Tibial nerve (tissue), 4 donors: ENCODE measurements around the gene GNG2.

Source experiments
- CTCF ChIP-seq, 5 experiments: fragments of 200-600 bp in 3 of 5; fragments of 450-650 bp in 2 of 5; sonication (generic) in 3 of 5; IDR thresholded peaks; one replicate each; pipeline ENCODE4 v1.5.1; 2016 to 2019; ENCODE audit warnings: antibody characterized with exemption in 5 of 5, mild to moderate bottlenecking in 3 of 5, moderate library complexity in 2 of 5
- EP300 ChIP-seq, 2 donors: sonication (generic); formaldehyde crosslinking; IDR thresholded peaks; one replicate each; pipeline ENCODE4 v1.6.1; 2017; ENCODE audit warnings: antibody characterized with exemption in 2 of 2, mild to moderate bottlenecking in 1 of 2
- POLR2A ChIP-seq, 2 donors: fragments of 450-650 bp; IDR thresholded peaks; one replicate each; pipeline ENCODE4 v1.6.1; 2017; ENCODE audit warnings: antibody characterized with exemption in 2 of 2, mild to moderate bottlenecking in 2 of 2, moderate library complexity in 2 of 2

DNA sequence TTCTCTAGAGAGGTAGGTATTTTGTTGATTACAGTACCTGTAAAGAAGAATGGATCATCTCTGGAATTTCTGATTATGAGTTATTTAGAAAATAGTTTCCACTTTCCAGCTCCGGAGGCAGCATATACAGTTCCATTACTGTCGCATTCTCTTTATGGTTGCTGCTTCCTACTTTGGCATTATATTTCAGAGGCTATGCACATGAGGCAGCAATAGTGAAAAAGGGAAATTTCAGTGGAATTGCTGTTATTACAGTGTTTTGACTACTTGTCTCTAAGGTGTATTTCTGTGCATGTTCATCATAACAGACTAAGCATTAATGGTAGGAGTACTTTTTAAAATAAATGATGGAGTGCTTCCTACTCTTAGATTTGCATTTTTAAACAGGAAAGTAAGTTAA is 10.2 kb downstream of the GNG2 start:
- TF ChIP-seq CTCF (IDR thresholded peaks at IDR 0.05) (no peak), EP300 (IDR thresholded peaks at IDR 0.05) (no peak), POLR2A (IDR thresholded peaks at IDR 0.05) (no peak)
